ENCODE results near the gene BIN2.

GRCh38 chr12:51254536-51254935 is 69.4 kb downstream of the BIN2 start:
- TF ChIP-seq, protein P1, sequence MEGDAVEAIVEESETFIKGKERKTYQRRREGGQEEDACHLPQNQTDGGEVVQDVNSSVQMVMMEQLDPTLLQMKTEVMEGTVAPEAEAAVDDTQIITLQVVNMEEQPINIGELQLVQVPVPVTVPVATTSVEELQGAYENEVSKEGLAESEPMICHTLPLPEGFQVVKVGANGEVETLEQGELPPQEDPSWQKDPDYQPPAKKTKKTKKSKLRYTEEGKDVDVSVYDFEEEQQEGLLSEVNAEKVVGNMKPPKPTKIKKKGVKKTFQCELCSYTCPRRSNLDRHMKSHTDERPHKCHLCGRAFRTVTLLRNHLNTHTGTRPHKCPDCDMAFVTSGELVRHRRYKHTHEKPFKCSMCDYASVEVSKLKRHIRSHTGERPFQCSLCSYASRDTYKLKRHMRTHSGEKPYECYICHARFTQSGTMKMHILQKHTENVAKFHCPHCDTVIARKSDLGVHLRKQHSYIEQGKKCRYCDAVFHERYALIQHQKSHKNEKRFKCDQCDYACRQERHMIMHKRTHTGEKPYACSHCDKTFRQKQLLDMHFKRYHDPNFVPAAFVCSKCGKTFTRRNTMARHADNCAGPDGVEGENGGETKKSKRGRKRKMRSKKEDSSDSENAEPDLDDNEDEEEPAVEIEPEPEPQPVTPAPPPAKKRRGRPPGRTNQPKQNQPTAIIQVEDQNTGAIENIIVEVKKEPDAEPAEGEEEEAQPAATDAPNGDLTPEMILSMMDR (IDR thresholded peaks at IDR 0.05) = no peak
- TF ChIP-seq POLR2A (IDR thresholded peaks at IDR 0.05) = no peak
